Embryonic facial prominence (tissue), 1 donor: ENCODE results near the gene MPRIP.

Experiments
- DNase-seq: peaks from one replicate; pipeline ENCODE4 v3.0.0-alpha.2; 2016; ENCODE audit errors: extremely low spot score

Gene MPRIP

DNA sequence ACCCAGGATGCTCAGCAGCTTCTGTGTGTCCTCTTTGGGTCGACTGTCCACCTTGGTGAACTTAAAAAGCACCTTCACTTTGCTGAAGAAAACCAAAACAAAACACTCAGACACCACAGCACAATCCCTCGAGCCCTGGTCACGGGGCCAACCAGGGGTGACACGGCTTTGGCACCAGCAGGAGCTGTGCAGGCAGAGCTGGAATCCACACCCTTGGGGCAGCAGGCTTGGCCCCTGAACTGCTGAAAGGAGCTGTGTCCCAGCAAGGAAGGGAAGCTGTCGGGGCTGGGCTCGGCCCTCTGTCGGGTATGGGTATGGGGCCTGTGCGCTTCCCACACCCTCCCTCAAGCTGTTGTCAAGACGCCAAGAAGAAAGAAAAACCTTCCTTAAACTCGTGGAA, 171.5 kb downstream of the MPRIP start:
- no peak for DNase-seq

DNA sequence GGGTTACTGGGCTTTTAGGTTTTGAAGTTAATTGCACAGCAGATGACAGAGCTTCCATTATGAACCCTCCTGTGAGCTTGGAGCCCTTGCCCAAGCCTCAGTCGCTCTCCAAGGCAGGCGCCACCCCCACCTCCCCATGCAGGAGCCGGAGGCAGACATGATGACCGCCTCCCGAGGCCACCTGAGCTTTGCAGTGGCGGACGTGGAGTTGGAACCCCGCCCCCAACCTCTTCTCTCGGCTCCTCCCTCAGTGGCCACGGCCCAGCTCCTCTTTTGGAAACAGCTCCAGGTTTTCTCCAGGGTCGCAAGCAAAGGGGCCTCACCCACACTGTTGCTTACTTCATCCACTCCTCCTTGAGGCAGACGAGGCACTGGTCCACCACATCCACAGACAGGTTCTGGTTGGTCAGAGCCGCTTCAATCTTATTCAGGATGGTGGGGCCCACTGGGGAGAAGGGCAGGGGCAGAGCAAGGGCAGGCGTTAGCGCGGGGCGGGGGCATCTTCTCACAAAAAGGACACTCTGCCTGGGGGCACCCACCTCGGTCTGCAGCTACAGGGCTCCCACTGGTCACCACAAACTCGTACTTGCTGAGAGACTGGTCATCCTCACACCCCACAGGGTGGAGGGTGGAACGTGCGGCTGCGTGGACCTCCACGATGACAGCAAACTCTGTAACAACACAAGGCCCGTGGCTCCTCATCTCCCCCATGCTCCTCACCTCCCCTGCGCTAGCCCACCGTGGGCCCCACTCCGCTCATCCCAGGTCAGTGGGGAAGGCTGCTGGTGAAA, 172.6 kb downstream of the MPRIP start:
- DNase-seq, result no peak

- DNase-seq, result no peak
Measured at GRCh38 chr17:17215575-17215974, 173.3 kb downstream of the MPRIP start.

GRCh38 chr17:17216236-17216635, 174.0 kb downstream of the MPRIP start:
- DNase-seq, result no peak

GRCh38 chr17:17216776-17217175, 174.5 kb downstream of the MPRIP start:
- no peak for DNase-seq

DNA sequence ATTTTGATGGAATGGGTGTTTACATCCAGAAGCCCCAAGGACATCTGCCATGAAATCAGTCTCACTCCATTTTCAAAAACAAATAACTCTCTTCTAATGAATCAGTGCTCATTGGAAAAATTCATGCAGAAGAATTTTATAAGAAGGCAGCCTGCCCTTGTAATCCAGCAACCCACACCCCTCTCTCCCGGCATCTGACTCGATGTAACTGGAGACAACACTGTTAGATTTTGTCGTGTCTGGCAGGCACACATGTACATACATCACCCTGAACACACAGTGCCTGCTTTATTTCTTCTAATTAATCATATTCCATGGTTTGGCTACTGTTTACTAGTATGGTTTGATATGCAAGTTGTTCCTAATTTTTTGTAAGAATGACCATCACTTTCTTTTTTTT, 175.7 kb downstream of the MPRIP start:
- DNase-seq, result no peak

GRCh38 chr17:17220529-17220928, 178.3 kb downstream of the MPRIP start:
- DNase-seq, result no peak

GRCh38 chr17:17221329-17221728, 179.1 kb downstream of the MPRIP start:
- DNase-seq, result no peak

DNA sequence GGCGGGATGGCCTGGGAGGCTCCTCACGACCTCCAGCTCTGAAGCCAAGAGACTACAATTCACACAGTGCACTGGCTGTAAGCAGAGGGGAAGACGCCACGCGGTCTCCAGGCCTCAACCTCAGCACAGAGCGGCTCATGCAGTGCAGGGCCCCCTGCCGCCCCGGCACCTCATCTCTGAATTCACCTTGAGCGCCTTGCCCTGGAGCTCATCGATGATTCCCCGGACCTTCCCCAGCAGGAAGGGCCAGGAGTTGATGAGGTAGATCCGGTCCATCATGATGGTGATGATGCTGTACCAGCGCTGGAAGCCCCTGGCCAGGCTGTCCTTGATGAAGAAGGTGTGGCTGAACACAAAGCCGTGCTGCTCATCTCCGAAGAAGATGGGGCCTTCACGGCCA, 181.5 kb downstream of the MPRIP start:
- DNase-seq, result no peak

- no peak for DNase-seq
Measured at GRCh38 chr17:17224137-17224536, 181.9 kb downstream of the MPRIP start.

GRCh38 chr17:17225901-17226300, 183.6 kb downstream of the MPRIP start:
- no peak for DNase-seq

DNA sequence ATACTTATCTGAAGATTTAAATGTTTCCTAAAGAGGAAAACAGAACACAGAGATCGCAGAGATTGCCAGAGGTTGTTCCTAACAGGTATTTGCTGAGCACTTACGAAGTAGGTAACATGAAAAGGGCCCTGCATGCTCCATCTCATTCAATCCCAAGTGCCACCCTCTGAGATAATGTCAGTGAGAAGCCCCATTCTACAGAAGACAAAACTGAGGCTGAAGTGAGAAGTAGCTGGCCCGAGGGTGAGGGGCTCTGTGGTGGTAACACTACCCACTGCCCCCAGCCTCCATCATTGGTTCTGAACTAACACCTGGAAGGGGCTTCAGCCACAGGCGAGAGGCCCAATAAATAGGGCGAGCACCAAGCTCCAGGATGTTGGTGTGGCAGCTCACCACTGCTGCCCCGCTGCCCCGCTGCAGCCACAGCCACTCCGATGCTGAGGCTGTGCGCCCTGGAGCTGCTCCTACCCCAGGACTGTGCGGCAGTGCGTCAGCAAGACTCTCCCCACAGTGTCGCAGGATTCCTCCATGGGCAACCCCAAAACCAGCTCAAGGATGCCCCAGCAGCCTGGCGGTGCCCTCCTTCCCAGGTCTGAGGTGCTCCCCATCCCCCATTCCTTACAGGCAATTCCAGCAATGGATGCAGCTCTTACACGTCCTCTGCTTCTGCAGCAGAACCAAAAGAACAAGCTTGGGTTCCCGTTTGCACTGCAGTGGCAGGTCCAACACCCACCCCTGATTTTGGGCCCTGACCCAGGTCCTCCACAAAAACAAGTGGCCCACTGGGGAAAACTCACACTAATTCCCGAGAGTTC, 184.4 kb downstream of the MPRIP start:
- no peak for DNase-seq

DNA sequence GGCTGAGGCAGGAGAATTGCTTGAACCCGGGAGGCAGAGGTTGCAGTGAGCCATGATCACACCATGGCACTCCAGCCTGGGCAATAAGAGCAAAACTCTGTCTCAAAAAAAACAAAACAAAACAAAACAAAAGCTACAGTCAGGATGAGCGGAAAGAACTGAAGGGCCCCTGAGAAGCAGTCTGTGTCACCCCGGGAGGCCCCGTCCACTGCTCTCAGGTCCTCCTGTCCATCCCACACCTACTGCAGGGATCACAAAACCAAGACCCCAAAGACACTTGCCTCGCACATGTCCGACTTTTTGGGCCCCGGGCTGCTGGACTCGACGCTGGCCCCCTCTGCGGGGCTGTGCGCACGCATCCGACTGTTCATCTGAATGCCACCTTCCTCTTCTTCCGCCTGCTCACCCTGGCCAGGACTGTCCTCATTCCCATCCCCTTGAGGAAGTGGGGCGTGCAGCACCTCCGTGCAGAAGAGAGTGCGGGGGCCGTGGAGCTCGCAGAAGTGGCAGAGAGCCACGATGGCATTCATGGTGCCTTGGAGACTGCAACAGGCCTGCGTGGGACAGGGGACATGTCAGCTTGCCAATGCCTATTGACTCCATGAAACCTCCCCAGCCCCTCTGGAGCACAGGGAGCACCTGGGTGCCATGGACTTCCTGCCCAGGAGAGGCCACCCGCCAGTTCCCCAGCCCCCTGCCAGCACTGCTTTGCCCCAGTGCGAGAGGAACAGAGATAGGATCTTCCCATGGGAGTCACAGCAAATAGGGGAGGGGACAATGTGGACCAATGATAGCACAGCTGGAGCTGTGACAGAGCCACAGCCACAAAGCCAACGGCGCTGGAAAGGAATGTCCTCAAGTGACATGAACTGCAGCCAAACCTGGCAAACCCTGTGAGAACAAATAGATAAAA, 185.6 kb downstream of the MPRIP start:
- no peak for DNase-seq

GRCh38 chr17:17228521-17229279, 186.4 kb downstream of the MPRIP start:
- DNase-seq, result no peak

DNA sequence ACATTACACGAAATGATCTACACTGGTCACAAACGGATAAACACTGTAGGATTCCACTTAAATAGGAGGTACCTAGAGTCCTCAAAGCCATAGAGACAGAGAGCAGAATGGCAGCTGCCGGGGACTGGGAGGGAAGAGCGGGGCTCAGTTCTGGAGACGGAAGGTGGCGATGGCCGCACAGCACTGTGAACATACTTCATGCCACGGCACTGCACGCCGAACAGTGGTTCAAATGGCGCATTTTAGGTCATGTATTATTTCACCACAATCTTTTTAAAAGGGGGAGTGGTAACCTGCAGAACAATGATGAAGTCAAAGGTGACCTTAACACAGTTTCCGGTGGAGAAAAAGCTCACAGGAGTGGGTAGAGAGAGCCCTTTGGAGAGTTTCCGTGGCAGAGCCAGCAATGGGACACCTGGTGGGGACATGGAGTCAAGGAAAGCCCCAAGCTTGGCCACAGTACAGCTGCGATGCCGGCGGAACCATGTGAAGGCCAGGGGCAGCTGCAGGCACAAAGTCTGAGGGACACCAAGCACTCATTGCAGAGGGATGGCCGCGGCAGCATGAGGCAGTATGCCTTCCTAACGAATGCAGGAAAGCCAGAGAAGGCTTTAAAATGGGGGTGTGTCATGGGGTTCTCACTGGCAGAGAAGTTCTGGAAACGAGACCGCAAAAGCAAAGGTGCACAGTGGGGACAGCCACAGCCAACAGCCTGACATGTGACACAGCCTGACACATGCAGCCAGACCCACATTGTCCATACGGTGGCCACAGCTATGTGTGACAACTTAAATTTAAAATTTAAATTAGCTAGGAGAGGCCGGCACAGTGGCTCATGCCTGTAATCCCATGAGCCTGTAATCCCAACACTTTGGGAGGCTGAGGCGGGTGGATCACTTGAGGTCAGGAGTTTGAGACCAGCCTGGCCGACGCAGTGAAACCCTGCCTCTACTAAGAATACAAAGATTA, 187.4 kb downstream of the MPRIP start:
- DNase-seq, result no peak

DNA sequence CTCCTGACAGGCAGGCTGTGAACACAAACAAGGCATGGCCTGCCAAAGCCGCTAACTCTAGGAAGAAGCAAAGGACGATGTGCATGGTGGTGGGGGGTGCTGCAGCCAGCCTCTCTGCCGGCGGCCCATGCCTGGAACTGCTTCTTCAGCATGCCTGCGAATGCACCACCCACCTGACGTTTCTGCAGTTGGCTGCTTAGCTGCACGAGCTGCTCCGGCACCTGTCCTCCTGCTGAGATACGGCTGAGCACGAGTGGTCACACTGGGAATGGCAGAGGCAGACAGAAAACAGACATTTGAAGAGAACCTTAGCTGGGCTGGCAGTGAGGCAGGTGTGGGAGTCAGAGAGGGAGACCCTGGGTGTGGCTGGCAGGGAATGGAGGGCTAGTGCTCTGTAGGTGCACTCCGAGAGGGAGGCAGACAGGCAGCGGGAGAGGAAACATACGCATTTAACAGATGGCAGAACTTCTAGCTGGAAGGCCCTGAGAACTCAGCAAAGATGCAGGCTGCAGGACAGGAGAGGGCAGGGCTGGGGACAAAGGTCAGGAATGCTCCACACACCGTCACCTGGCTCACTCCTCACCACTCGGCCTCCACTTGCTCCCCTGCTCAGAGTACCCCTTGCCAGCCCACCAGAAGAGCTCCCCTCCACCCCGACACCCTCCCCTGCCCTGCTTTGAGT, 189.5 kb downstream of the MPRIP start:
- DNase-seq, result no peak

GRCh38 chr17:17232303-17232621, 190.0 kb downstream of the MPRIP start:
- DNase-seq, result no peak

DNA sequence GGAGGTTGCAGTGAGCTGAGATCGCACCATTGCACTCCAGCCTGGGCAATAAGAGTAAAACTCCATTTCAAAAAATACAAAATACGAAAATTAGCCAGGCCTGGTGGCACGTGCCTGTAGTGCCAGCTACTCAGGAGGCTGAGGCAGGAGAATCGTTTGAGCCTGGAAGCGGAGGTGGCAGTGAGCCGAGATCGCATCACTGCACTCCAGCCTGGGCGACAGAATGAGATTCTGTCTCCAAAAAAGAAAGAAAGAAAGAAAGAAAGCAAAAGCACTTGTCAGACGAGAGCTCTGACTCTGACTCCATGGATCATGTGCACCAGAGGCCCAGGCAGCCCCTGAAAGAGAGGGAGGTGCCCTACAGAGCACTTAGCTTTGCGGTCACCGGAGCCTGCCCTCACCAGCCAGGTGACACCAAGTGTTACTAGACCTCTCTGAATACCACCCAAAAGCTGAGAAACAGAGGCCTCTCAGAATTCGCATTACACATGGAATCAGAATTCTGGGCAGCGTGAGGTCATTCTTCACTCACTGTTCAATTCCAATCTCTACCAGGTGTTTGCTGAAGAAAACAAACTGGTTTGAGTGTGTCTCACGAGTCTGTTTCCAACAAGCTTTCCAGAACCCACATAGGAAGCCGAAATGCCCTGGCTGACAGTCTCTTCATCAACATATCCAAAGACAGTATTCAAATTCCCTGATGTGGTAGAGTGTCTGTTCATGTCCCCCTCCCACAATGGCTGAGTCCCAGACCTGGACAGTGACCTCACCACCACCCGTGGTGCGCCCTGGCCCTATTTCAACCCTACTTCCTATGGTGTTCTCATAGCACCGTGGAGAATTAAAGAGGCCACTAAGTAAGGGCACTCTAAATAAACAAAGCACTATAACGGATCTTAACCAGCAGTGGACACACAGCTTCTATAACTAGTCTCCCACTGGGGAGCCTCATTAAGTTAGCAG, 193.2 kb downstream of the MPRIP start:
- no peak for DNase-seq
